H1 (cell line): ENCODE data around the gene NLRC3. TPM values are rescaled to one million over a fixed set of nuclear protein-coding genes. Genes with fewer than 3 reads are reported as not detected.

ENCODE experiments used
- CTCF ChIA-PET: fragments of 300-600 bp; sonication (Branson Sonifier 250); formaldehyde crosslinking; loops from one replicate; lab custom pipeline; 2021; ENCODE audit not compliant: partially characterized antibody; lab: Charles Lee
- POLR2A ChIA-PET: fragments of 300-600 bp; sonication (Branson Sonifier 250); formaldehyde crosslinking; loops from one replicate; lab custom pipeline; 2021; ENCODE audit warnings: inconsistent platforms; ENCODE audit not compliant: partially characterized antibody; lab: Charles Lee
- DNase-seq, 2 experiments: peaks; one replicate each; pipeline versions ENCODE4 v3.0.0 to v3.0.0-alpha.2; 2010 to 2022; ENCODE audit warnings: low spot score in 2 of 2, low read depth in 1 of 2, mixed read lengths in 1 of 2
- FAIRE-seq: peaks from 2 replicates; lab custom pipeline; 2011; peaks lifted over from hg19 to GRCh38; lab: Jason Lieb, UNC
- H2AFZ ChIP-seq: 2 replicates; pipeline ENCODE4 v1.8.1; 2012; ENCODE audit warnings: low read length, inconsistent platforms
- H2AK5ac ChIP-seq: 2 replicates; pipeline ENCODE4 v1.6.1; 2013; ENCODE audit warnings: low read depth, low read length
- H2BK120ac ChIP-seq: replicated peaks from 2 replicates; pipeline ENCODE3; 2013; ENCODE audit warnings: low read depth, low read length, inconsistent platforms
- H2BK12ac ChIP-seq: 2 replicates; pipeline ENCODE4 v1.6.1; 2013; ENCODE audit warnings: low read depth, low read length
- H2BK15ac ChIP-seq: 2 replicates; pipeline ENCODE4 v1.6.1; 2013; ENCODE audit warnings: low read length
- H2BK20ac ChIP-seq: 2 replicates; pipeline ENCODE4 v1.6.1; 2013; ENCODE audit warnings: low read length
- H2BK5ac ChIP-seq: 2 replicates; pipeline ENCODE4 v1.6.1; 2013; ENCODE audit warnings: low read depth, low read length
- H3K14ac ChIP-seq: 2 replicates; pipeline ENCODE4 v1.6.1; 2013; ENCODE audit warnings: inconsistent platforms; ENCODE audit not compliant: insufficient read length
- H3K18ac ChIP-seq: 2 replicates; pipeline ENCODE4 v1.6.1; 2013; ENCODE audit warnings: low read length; ENCODE audit errors: extremely low read depth
- H3K23ac ChIP-seq: 2 replicates; pipeline ENCODE4 v1.6.1; 2013; ENCODE audit warnings: inconsistent platforms; ENCODE audit not compliant: insufficient read length
- H3K23me2 ChIP-seq: 2 replicates; pipeline ENCODE4 v1.6.1; 2013; ENCODE audit warnings: low read depth, low read length
- H3K27ac ChIP-seq: 2 replicates; pipeline ENCODE4 v1.6.1; 2011; ENCODE audit warnings: low read depth, low read length, inconsistent platforms
- H3K27me3 ChIP-seq, 4 experiments: replicated peaks in 1 of 4; 1 replicate in 1 of 4; 2 replicates in 3 of 4; pipeline versions ENCODE4 v1.6.1 to v1.8.1; 2011 to 2013; ENCODE audit warnings: low read length in 3 of 4, mild to moderate bottlenecking in 3 of 4, inconsistent platforms in 2 of 4, mixed read lengths in 2 of 4, moderate library complexity in 1 of 4; ENCODE audit not compliant: control insufficient read depth in 3 of 4, insufficient read depth in 3 of 4; ENCODE audit errors: extremely low read depth in 1 of 4
- H3K36me3 ChIP-seq, 4 experiments: 2 replicates each; pipeline versions ENCODE4 v1.6.1 to v1.8.1; 2011 to 2013; ENCODE audit warnings: mild to moderate bottlenecking in 4 of 4, low read length in 3 of 4, moderate library complexity in 2 of 4, control low read depth in 1 of 4, inconsistent platforms in 1 of 4; ENCODE audit not compliant: insufficient read depth in 4 of 4, control insufficient read depth in 2 of 4
- H3K4ac ChIP-seq: replicated peaks from 2 replicates; pipeline ENCODE3; 2013; ENCODE audit warnings: low read length, low read depth, mixed read lengths, inconsistent platforms; ENCODE audit not compliant: insufficient read length
- H3K4me1 ChIP-seq, 4 experiments: replicated peaks in 1 of 4; 1 replicate in 1 of 4; 2 replicates in 3 of 4; pipeline versions ENCODE4 v1.6.1 to v1.8.1; 2011 to 2013; ENCODE audit warnings: low read length in 3 of 4, inconsistent platforms in 2 of 4, mixed read lengths in 1 of 4; ENCODE audit not compliant: insufficient read depth in 4 of 4, control insufficient read depth in 3 of 4
- H3K4me2 ChIP-seq, 2 experiments: 2 replicates each; pipeline versions ENCODE4 v1.6.1 to v1.8.1; 2011 to 2013; ENCODE audit warnings: low read depth in 2 of 2, low read length in 2 of 2, control low read depth in 1 of 2, inconsistent platforms in 1 of 2, mild to moderate bottlenecking in 1 of 2; ENCODE audit not compliant: insufficient read depth in 1 of 2
- H3K4me3 ChIP-seq, 4 experiments: fragments of 200-600, 300-600 bp in 1 of 4; sonication (generic), shearing (Covaris generic), sonication (Bioruptor Twin) in 1 of 4; 2 replicates each; pipeline versions ENCODE4 v1.5.1 to v1.8.1; 2011 to 2016; ENCODE audit warnings: low read length in 4 of 4, low read depth in 3 of 4, control low read depth in 2 of 4, inconsistent platforms in 2 of 4, mild to moderate bottlenecking in 2 of 4, mixed read lengths in 1 of 4, moderate library complexity in 1 of 4; ENCODE audit not compliant: insufficient read depth in 2 of 4; ENCODE audit errors: extremely low read depth in 1 of 4
- H3K56ac ChIP-seq: replicated peaks from 2 replicates; pipeline ENCODE3; 2013; ENCODE audit warnings: low read depth, mild to moderate bottlenecking, mixed read lengths, low read length, inconsistent platforms; ENCODE audit not compliant: insufficient read length
- H3K79me1 ChIP-seq: 2 replicates; pipeline ENCODE4 v1.6.1; 2013; ENCODE audit warnings: low read depth, low read length, control low read depth
- H3K79me2 ChIP-seq, 2 experiments: 2 replicates each; pipeline versions ENCODE4 v1.6.1 to v1.8.1; 2012 to 2013; ENCODE audit warnings: low read length in 2 of 2, mild to moderate bottlenecking in 2 of 2, inconsistent platforms in 1 of 2; ENCODE audit not compliant: insufficient read depth in 2 of 2, control insufficient read depth in 1 of 2
- H3K9ac ChIP-seq, 4 experiments: replicated peaks in 1 of 4; 1 replicate in 1 of 4; 2 replicates in 3 of 4; pipeline versions ENCODE4 v1.6.1 to v1.8.1; 2011 to 2013; ENCODE audit warnings: low read depth in 3 of 4, low read length in 3 of 4, control low read depth in 2 of 4, mild to moderate bottlenecking in 2 of 4, moderate library complexity in 2 of 4, inconsistent platforms in 1 of 4; ENCODE audit errors: extremely low read depth in 1 of 4
- H3K9me3 ChIP-seq, 2 experiments: 2 replicates each; pipeline versions ENCODE4 v1.6.1 to v1.8.1; 2012 to 2013; ENCODE audit warnings: mild to moderate bottlenecking in 2 of 2, moderate library complexity in 2 of 2, control low read depth in 1 of 2, inconsistent platforms in 1 of 2, low read depth in 1 of 2, low read length in 1 of 2, mixed read lengths in 1 of 2; ENCODE audit not compliant: insufficient read depth in 2 of 2
- H4K20me1 ChIP-seq, 2 experiments: replicated peaks in 1 of 2; 2 replicates each; pipeline versions ENCODE3 to v1.8.1; 2011 to 2013; ENCODE audit warnings: inconsistent platforms in 2 of 2, low read length in 2 of 2, mild to moderate bottlenecking in 1 of 2; ENCODE audit not compliant: insufficient read depth in 2 of 2, control insufficient read depth in 1 of 2
- H4K5ac ChIP-seq: 2 replicates; pipeline ENCODE4 v1.6.1; 2013; ENCODE audit warnings: low read length, low read depth, mixed read lengths, inconsistent platforms; ENCODE audit not compliant: insufficient read length
- H4K8ac ChIP-seq: 2 replicates; pipeline ENCODE4 v1.8.0; 2013; ENCODE audit warnings: mild to moderate bottlenecking, moderate library complexity, low read length, inconsistent platforms; ENCODE audit not compliant: insufficient read depth; ENCODE audit errors: extremely low read depth
- H4K91ac ChIP-seq: replicated peaks from 2 replicates; pipeline ENCODE3; 2013; ENCODE audit warnings: low read length, mixed read lengths, inconsistent platforms; ENCODE audit not compliant: insufficient read length
- FOSL1 ChIP-seq: IDR thresholded peaks from 2 replicates; pipeline ENCODE4 v1.6.1; 2011; ENCODE audit warnings: mild to moderate bottlenecking, low read depth, low read length, moderate library complexity; ENCODE audit not compliant: insufficient read depth
- GABPA ChIP-seq: IDR thresholded peaks from 2 replicates; pipeline ENCODE4 v1.6.1; 2011; ENCODE audit warnings: mild to moderate bottlenecking, low read length, moderate library complexity, borderline replicate concordance; ENCODE audit not compliant: insufficient read depth
- POLR2AphosphoS5 ChIP-seq: IDR thresholded peaks from 2 replicates; pipeline ENCODE4 v1.6.1; 2011; ENCODE audit warnings: low read depth, low read length
- SAP30 ChIP-seq: fragments of 300-600 bp; sonication (generic); IDR thresholded peaks from 2 replicates; pipeline ENCODE4 v1.7.1; 2012; ENCODE audit warnings: low read length, moderate library complexity, mild to moderate bottlenecking, inconsistent platforms; ENCODE audit not compliant: insufficient read depth, insufficient replicate concordance
- SIN3A ChIP-seq, 2 experiments: IDR thresholded peaks in 1 of 2; conservative IDR thresholded peaks in 1 of 2; 2 replicates each; pipeline ENCODE4 v1.6.1; 2011 to 2012; ENCODE audit warnings: low read length in 2 of 2, improper control_type of control experiment in 1 of 2, low read depth in 1 of 2, mild to moderate bottlenecking in 1 of 2
- TEAD4 ChIP-seq: IDR thresholded peaks from 2 replicates; pipeline ENCODE4 v1.6.1; 2012; ENCODE audit warnings: low read depth, low read length, inconsistent platforms, mixed read lengths
- WGBS, 2 experiments: shearing (Covaris generic) in 1 of 2; methylation state at CpG; one replicate each; pipeline versions ENCODE4 v1.1.6 to v1.1.7; 2013 to 2015; ENCODE audit warnings: low lambda C conversion rate in 2 of 2, mixed read lengths in 2 of 2, inconsistent platforms in 1 of 2, low coverage in 1 of 2, missing lambda C conversion rate in 1 of 2; ENCODE audit not compliant: insufficient replicate concordance in 2 of 2, insufficient coverage in 1 of 2, insufficient read length in 1 of 2; ENCODE audit errors: extremely low coverage in 1 of 2, missing lambda C conversion rate in 1 of 2; 5-methylcytosine and 5-hydroxymethylcytosine counted together
- polyA plus RNA-seq, 7 experiments: library from polyadenylated mRNA; depleted of rRNA in 3 of 7; stranded (reverse) in 5 of 7; unstranded in 2 of 7; fragments of >200 nt in 5 of 7; fragments of 200-250 nt in 2 of 7; gene quantifications; 1 replicate in 5 of 7; 2 replicates in 1 of 7; 4 replicates in 1 of 7; pipeline versions ENCODE4 v1.2.1 to v1.2.3, GENCODE V29; 2011 to 2013; ENCODE audit warnings: missing spikeins in 2 of 7, mixed read lengths in 2 of 7
- total RNA-seq: library from RNA; stranded (reverse); fragmentation: NEBNext Ultra II Directional; extraction: Animal tissue kit (Norgen Biotek cat#: 25700); gene quantifications from 2 replicates; pipeline ENCODE4 v1.2.1, GENCODE V29; 2021
- TF ChIP-seq, protein P1 (sequence below): IDR thresholded peaks from 2 replicates; pipeline ENCODE4 v1.6.1; 2012; ENCODE audit warnings: inconsistent platforms

Gene NLRC3
- total and polyA plus RNA-seq, 2 of the 8 experiments (the other 6 are each of a cell fraction or from before 2014, with no cell fraction given), result 0.18 to 0.20 TPM

DNA sequence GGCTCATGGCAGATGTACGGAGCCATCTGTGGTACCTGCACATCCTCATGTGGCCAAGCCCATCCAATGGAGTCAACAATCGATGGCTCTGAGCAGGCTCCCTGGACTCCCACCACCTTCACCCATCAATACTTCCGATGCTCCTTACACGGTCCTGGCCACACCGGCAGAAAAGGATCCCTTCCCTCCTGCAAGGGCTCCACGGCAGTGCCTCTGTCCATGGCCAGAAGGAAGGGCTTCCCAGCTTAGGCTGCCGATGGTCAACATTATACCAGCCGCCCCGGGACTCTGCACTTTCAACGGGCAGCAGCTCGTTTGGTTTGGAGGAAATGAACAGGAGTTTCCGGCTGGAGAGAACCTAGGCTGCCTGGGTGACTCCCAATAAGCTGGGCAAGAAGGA is 21.0 kb upstream of the NLRC3 start:
- Histone ChIP-seq H4K5ac (no peak overlapping the region), H3K23ac (no peak overlapping the region), H2AFZ (no peak overlapping the region), H3K4me3 (no peak overlapping the region), H2BK5ac (no peak overlapping the region), H4K8ac (0 out of 2 replicates have a peak overlapping the region, but pooled peaks have one; percentile 3), H2BK12ac (no peak overlapping the region), H2BK15ac (no peak overlapping the region), H3K36me3 (peaks cover 0 to 30% (median 17%) of the 10 kb centered on the region in 4 experiments; a peak in 6 of 8 replicates), H3K9me3 (peaks cover 12 to 18% of the 10 kb centered on the region in 2 experiments), H3K9ac (no peak overlapping the region), H3K79me2 (no peaks in the 10 kb centered on the region), H3K4me2 (no peak overlapping the region), H3K4ac (no peak overlapping the region), H3K14ac (no peak overlapping the region), H3K23me2 (no peaks in the 10 kb centered on the region), H3K18ac (no peak overlapping the region), H3K4me1 (no peaks in the 10 kb centered on the region), H4K20me1 (peaks cover 0 to 3% of the 10 kb centered on the region in 2 experiments), H3K79me1 (no peaks in the 10 kb centered on the region; the same call in 1 of the 2 replicates), H4K91ac (no peak overlapping the region), H2AK5ac (no peak overlapping the region), H3K27ac (no peak overlapping the region), H3K27me3 (no peaks in the 10 kb centered on the region; a peak in 1 of 7 replicates), H3K56ac (no peak overlapping the region), H2BK120ac (no peak overlapping the region), H2BK20ac (no peak overlapping the region)
- DNase-seq, result no peak
- FAIRE-seq, result no peak
- POLR2A ChIA-PET, result no interaction called here
- TF ChIP-seq SIN3A (conservative IDR thresholded peaks at IDR 0.05 in 1 of 2, IDR thresholded peaks at IDR 0.05 in 1 of 2; ENCODE audit: low read depth in 1 of 2, low read length in 2 of 2) (no peak), POLR2AphosphoS5 (no peak), GABPA (no peak), TEAD4 (no peak), FOSL1 (no peak), SAP30 (no peak)
- TF ChIP-seq, protein P1, sequence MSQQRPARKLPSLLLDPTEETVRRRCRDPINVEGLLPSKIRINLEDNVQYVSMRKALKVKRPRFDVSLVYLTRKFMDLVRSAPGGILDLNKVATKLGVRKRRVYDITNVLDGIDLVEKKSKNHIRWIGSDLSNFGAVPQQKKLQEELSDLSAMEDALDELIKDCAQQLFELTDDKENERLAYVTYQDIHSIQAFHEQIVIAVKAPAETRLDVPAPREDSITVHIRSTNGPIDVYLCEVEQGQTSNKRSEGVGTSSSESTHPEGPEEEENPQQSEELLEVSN, result no peak
- CTCF ChIA-PET, result no interaction called here
- WGBS, 2 experiments, result 92% methylated on average over 12 of the region's 12 CpGs; no CpG with 5 or more reads in 1 of the 2 experiments
